K562 (cell line): ENCODE data around the gene SARS1. TPM values are rescaled to one million over a fixed set of nuclear protein-coding genes. Genes with fewer than 3 reads are reported as not detected.

Experiments
- CHD2 ChIP-seq: IDR thresholded peaks from 2 replicates; pipeline ENCODE4 v1.6.1; 2011; ENCODE audit warnings: low read depth, low read length
- DACH1 ChIP-seq: fragments of 450-650 bp; IDR thresholded peaks from 2 replicates; pipeline ENCODE4 v1.6.1; 2018; ENCODE audit not compliant: partially characterized antibody
- FIP1L1 ChIP-seq: fragments of 200-400 bp; formaldehyde crosslinking; IDR thresholded peaks from 2 replicates; pipeline ENCODE4 v1.6.1; 2018; ENCODE audit warnings: mild to moderate bottlenecking, low read depth, low read length; ENCODE audit not compliant: poor library complexity, severe bottlenecking
- FOXK1 ChIP-seq: sonication (generic); formaldehyde crosslinking; IDR thresholded peaks from 2 replicates; pipeline ENCODE4 v1.8.0; 2022; ENCODE audit warnings: missing genetic modification reagents, mild to moderate bottlenecking, borderline replicate concordance
- HCFC1 ChIP-seq: IDR thresholded peaks from 2 replicates; pipeline ENCODE4 v1.6.1; 2012; ENCODE audit warnings: low read depth, low read length, improper control_type of control experiment
- HDAC6 ChIP-seq: IDR thresholded peaks from 2 replicates; pipeline ENCODE4 v1.6.1; 2012; ENCODE audit warnings: low read depth, mild to moderate bottlenecking, control low read depth, inconsistent platforms, low read length, moderate library complexity
- HOXB6 ChIP-seq: fragments of 250-450 bp; sonication (Bioruptor Pico); IDR thresholded peaks from 2 replicates; pipeline ENCODE4 v1.5.1; 2022; ENCODE audit warnings: mild to moderate bottlenecking, borderline replicate concordance
- KDM1A ChIP-seq, 2 experiments: fragments of 450-650 bp; IDR thresholded peaks; 2 replicates each; pipeline ENCODE4 v1.6.1; 2016; ENCODE audit warnings: mild to moderate bottlenecking in 2 of 2
- KDM5B ChIP-seq: fragments of 200-600 bp; sonication (generic); IDR thresholded peaks from 2 replicates; pipeline ENCODE4 v1.6.1; 2012; ENCODE audit warnings: low read depth, mild to moderate bottlenecking, moderate library complexity, low read length, control low read depth, inconsistent platforms; ENCODE audit not compliant: insufficient replicate concordance
- MBD2 ChIP-seq: sonication (generic); IDR thresholded peaks from 2 replicates; pipeline ENCODE4 v1.6.1; 2016; ENCODE audit warnings: low read depth, borderline replicate concordance
- MEIS2 ChIP-seq: fragments of 450-650 bp; IDR thresholded peaks from 2 replicates; pipeline ENCODE4 v1.6.1; 2014; ENCODE audit warnings: mild to moderate bottlenecking; ENCODE audit not compliant: partially characterized antibody
- NFIX ChIP-seq: fragments of 250-450 bp; sonication (Bioruptor Pico); IDR thresholded peaks from 2 replicates; pipeline ENCODE4 v1.4.0; 2020; ENCODE audit warnings: low read depth, mild to moderate bottlenecking, moderate library complexity
- STAT5A ChIP-seq: IDR thresholded peaks from 2 replicates; pipeline ENCODE4 v1.6.1; 2012; ENCODE audit warnings: low read length, inconsistent platforms, borderline replicate concordance
- U2AF1 ChIP-seq: fragments of 200-400 bp; formaldehyde crosslinking; optimal IDR thresholded peaks from 2 replicates; pipeline ENCODE3; 2017; ENCODE audit warnings: mild to moderate bottlenecking, low read depth, low read length, moderate library complexity
- ZNF165 ChIP-seq: fragments of 250-450 bp; sonication (Bioruptor Pico); IDR thresholded peaks from 2 replicates; pipeline ENCODE4 v1.4.0; 2020; ENCODE audit warnings: borderline replicate concordance
- ZNF316 ChIP-seq: fragments of 450-650 bp; IDR thresholded peaks from 2 replicates; pipeline ENCODE4 v1.6.1; 2016
- ZNF780A ChIP-seq: fragments of 250-450 bp; sonication (Bioruptor Pico); IDR thresholded peaks from 2 replicates; pipeline ENCODE4 v1.5.0; 2021; ENCODE audit warnings: mild to moderate bottlenecking
- ZNF79 ChIP-seq: fragments of 250-450 bp; sonication (Bioruptor Pico); IDR thresholded peaks from 2 replicates; pipeline ENCODE4 v1.4.0; 2020; ENCODE audit warnings: low read depth, mild to moderate bottlenecking, moderate library complexity
- polyA plus RNA-seq, 8 experiments: library from polyadenylated mRNA; depleted of rRNA in 4 of 8; stranded (reverse) in 5 of 8; unstranded in 3 of 8; fragments of >200 nt; fragmentation: Nextera tagmentation in 2 of 8; fragmentation: Illumina TruSeq in 1 of 8; extraction: Ambion mirVana in 2 of 8; extraction: Trizol in 1 of 8; gene quantifications; 2 replicates each; pipeline versions ENCODE4 v1.2.1 to v1.2.3, GENCODE V29; 2011 to 2014; ENCODE audit warnings: inconsistent platforms in 1 of 8, missing spikeins in 1 of 8
- total RNA-seq, 7 experiments: library from RNA; depleted of rRNA in 6 of 7; stranded (reverse); fragments of >200 nt in 6 of 7; fragmentation: Illumina TruSeq in 2 of 7; extraction: Trizol in 2 of 7; gene quantifications; 2 replicates each; pipeline versions ENCODE4 v1.2.1 to v1.2.3, GENCODE V29; 2011 to 2021; ENCODE audit warnings: low replicate concordance in 1 of 7
- TF ChIP-seq, protein P1 (sequence below): fragments of 450-650 bp; IDR thresholded peaks from 2 replicates; pipeline ENCODE4 v1.7.0; 2016; ENCODE audit warnings: borderline replicate concordance
- TF ChIP-seq, protein P2 (sequence below): fragments of 450-650 bp; IDR thresholded peaks from 2 replicates; pipeline ENCODE4 v1.6.1; 2017; ENCODE audit warnings: antibody characterized with exemption
- TF ChIP-seq, protein P3 (sequence below), 2 experiments: fragments of 450-650 bp; IDR thresholded peaks; 2 replicates each; pipeline ENCODE4 v1.6.1; 2016
- TF ChIP-seq, protein P4 (sequence below): sonication (generic); formaldehyde crosslinking; IDR thresholded peaks from 2 replicates; pipeline ENCODE4 v1.8.1; 2023; ENCODE audit warnings: mild to moderate bottlenecking, missing genetic modification reagents

The SARS1 gene
- total and polyA plus RNA-seq, 9 of the 15 experiments (the other 6 are each of a cell fraction or from before 2014, with no cell fraction given), result 221 to 623 (median 254) TPM

DNA sequence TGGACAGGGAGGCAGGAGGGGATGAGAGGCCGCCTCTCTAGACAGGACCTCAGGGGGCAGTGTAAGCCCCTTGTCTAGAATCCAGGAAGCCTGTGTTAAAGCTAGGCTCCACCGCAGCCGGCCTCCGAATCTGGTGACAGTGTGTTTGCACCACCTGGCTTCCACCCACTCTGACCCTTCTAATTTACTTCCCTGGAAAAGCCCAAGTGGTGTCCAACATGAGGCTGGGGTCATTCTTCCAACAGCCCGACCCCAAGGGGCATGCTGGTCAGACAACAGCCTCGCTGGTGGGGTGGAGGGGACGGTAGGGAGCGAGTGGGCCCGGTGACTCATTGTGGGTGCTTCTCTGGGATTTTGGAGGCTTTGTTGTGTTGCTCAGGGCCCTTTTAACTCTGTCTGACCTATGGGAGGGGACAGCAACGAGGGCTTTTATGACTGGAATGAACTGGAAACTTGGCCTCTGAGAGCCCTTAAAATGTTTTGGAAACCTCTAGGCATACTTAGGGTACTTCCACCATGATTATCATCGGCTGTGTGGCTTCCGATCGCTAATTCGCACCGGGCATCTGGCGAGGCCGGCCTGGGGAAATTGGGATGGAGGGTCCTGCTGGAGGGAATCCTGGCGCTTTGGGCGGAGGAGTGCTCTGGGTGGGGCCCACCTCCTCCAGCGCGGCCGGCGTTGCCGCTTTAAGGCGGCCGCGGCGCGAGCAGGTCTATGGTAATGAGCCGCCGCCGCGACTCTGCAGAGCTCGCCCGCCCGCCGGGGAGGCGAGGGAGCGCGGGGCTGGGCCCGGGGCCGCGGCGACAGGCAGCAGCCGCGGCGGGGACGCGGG lies 35.3 kb downstream of the SARS1 start, which contains the start of gene CELSR2 (continued):
- TF ChIP-seq HOXB6 (CRISPR knock-in tag) (no peak), U2AF1 (no peak), ZNF165 (CRISPR knock-in tag) (no peak), HDAC6 (no peak), DACH1 (no peak), ZNF780A (CRISPR knock-in tag) (no peak), KDM1A (IDR thresholded peaks at IDR 0.05) (no peak), MEIS2 (no peak), CHD2 (no peak), HCFC1 (peak; percentile 14; the same call in 1 of the 2 replicates), NFIX (CRISPR knock-in tag) (no peak), ZNF316 (no peak), KDM5B (peak; percentile 0), STAT5A (no peak), FIP1L1 (no peak), MBD2 (no peak), ZNF79 (no peak), FOXK1 (peak; percentile 92)
- TF ChIP-seq, protein P1, sequence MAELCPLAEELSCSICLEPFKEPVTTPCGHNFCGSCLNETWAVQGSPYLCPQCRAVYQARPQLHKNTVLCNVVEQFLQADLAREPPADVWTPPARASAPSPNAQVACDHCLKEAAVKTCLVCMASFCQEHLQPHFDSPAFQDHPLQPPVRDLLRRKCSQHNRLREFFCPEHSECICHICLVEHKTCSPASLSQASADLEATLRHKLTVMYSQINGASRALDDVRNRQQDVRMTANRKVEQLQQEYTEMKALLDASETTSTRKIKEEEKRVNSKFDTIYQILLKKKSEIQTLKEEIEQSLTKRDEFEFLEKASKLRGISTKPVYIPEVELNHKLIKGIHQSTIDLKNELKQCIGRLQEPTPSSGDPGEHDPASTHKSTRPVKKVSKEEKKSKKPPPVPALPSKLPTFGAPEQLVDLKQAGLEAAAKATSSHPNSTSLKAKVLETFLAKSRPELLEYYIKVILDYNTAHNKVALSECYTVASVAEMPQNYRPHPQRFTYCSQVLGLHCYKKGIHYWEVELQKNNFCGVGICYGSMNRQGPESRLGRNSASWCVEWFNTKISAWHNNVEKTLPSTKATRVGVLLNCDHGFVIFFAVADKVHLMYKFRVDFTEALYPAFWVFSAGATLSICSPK, result no peak
- TF ChIP-seq, protein P2, sequence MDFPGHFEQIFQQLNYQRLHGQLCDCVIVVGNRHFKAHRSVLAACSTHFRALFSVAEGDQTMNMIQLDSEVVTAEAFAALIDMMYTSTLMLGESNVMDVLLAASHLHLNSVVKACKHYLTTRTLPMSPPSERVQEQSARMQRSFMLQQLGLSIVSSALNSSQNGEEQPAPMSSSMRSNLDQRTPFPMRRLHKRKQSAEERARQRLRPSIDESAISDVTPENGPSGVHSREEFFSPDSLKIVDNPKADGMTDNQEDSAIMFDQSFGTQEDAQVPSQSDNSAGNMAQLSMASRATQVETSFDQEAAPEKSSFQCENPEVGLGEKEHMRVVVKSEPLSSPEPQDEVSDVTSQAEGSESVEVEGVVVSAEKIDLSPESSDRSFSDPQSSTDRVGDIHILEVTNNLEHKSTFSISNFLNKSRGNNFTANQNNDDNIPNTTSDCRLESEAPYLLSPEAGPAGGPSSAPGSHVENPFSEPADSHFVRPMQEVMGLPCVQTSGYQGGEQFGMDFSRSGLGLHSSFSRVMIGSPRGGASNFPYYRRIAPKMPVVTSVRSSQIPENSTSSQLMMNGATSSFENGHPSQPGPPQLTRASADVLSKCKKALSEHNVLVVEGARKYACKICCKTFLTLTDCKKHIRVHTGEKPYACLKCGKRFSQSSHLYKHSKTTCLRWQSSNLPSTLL, result no peak
- TF ChIP-seq, protein P3, sequence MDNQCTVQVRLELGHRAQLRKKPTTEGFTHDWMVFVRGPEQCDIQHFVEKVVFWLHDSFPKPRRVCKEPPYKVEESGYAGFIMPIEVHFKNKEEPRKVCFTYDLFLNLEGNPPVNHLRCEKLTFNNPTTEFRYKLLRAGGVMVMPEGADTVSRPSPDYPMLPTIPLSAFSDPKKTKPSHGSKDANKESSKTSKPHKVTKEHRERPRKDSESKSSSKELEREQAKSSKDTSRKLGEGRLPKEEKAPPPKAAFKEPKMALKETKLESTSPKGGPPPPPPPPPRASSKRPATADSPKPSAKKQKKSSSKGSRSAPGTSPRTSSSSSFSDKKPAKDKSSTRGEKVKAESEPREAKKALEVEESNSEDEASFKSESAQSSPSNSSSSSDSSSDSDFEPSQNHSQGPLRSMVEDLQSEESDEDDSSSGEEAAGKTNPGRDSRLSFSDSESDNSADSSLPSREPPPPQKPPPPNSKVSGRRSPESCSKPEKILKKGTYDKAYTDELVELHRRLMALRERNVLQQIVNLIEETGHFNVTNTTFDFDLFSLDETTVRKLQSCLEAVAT (IDR thresholded peaks at IDR 0.05), result no peak
- TF ChIP-seq, protein P4, sequence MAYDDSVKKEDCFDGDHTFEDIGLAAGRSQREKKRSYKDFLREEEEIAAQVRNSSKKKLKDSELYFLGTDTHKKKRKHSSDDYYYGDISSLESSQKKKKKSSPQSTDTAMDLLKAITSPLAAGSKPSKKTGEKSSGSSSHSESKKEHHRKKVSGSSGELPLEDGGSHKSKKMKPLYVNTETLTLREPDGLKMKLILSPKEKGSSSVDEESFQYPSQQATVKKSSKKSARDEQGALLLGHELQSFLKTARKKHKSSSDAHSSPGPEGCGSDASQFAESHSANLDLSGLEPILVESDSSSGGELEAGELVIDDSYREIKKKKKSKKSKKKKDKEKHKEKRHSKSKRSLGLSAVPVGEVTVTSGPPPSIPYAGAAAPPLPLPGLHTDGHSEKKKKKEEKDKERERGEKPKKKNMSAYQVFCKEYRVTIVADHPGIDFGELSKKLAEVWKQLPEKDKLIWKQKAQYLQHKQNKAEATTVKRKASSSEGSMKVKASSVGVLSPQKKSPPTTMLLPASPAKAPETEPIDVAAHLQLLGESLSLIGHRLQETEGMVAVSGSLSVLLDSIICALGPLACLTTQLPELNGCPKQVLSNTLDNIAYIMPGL (CRISPR knock-in tag), result 0 out of 2 replicates have a peak, but pooled peaks have one; percentile 54
